HG02588 (cell line): ENCODE measurements around the gene SWT1.
"Not testable (repeated sequence)": the region's sequence is repeated elsewhere in the genome, so short reads cannot be mapped to it uniquely, and the experiment has no call there.

ENCODE experiments used
- ATAC-seq: cut with Tn5 transposase; IDR thresholded peaks from one replicate; pipeline ENCODE4 v1.9.1; 2021; ENCODE audit warnings: mild to moderate bottlenecking, moderate library complexity; ENCODE audit not compliant: unreplicated experiment

SWT1 gene

GRCh38 chr1:185318431-185319138 lies 161.6 kb downstream of the SWT1 start:
- no peak for ATAC-seq

DNA sequence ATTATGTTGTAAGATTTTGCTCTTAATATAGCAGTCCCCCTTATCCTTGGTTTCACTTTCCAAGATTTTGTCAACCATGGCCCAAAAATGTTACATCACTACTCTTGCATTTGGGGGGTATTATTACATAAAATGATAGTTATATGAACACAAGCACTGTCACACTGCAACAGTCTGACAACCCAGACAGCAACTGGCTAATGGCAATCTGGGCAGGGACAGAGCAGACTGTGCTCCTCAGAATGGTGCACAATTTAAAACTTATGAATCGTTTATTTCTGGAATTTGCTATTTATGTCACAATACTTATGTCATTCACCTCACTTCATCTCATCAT lies 162.1 kb downstream of the SWT1 start:
- ATAC-seq: no peak

GRCh38 chr1:185321104-185321503 lies 164.1 kb downstream of the SWT1 start:
- ATAC-seq: not testable (repeated sequence)

DNA sequence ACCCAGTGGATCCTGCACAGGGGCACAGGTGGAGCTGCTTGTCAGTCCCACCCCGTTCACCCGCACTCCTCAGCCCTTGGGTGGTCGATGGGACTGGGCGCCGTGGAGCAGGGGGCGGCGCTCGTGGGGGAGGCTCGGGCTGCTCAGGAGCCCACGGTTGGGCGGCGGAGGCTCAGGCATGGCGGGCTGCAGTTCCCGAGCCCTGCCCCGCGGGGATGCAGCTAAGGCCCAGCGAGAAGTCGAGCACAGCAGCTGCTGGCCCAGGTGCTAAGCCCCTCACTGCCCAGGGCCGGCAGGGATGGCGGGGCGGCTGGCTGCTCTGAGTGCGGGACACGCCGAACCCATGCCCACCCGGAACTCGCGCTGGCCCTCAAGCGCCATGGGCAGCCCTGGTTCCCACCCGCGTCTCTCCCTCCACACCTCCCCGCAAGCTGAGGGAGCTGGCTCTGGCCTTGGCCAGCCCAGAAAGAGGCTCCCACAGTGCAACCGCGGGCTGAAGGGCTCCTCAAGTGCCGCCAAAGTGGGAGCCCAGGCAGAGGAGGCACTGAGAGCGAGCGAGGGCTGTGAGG lies 164.8 kb downstream of the SWT1 start:
- ATAC-seq: not testable (repeated sequence)

DNA sequence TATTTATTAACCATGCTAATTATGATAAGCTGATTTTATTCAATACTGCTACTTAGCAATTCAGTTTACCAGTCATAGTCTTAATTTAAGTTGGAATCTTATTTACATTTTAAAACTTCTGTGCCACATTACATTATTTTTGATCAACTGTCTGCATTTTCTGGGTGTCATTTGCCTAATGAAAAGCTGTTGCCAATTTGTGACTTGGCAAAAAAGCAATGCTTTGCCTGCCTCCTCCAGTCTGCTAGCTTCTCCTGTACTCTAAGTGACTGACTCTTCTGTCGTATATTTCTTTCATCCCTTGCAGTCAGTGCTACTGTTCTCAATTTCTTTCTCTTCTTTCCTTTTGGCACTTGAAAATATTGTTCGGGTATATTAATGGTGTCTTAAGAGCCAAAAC lies 165.7 kb downstream of the SWT1 start:
- no peak for ATAC-seq

DNA sequence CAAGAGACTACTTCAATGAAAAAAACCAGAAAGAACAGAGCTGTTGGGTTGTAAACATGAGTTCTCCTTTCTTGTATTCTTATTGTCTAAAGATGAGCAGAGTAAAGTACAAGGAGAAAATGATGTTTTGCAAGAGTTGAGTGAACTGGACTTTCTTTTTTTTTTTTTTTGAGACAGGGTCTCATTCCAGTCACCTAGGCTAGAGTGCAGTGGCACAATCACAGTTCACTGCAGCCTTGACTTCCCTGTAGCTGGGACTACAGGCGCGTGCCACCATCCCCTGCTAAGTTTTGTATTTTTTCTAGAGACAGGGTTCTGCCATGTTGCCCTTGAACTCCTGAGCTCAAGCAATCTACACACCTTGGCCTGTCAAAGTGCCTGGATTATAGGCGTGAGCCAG lies 167.2 kb downstream of the SWT1 start:
- no peak for ATAC-seq

DNA sequence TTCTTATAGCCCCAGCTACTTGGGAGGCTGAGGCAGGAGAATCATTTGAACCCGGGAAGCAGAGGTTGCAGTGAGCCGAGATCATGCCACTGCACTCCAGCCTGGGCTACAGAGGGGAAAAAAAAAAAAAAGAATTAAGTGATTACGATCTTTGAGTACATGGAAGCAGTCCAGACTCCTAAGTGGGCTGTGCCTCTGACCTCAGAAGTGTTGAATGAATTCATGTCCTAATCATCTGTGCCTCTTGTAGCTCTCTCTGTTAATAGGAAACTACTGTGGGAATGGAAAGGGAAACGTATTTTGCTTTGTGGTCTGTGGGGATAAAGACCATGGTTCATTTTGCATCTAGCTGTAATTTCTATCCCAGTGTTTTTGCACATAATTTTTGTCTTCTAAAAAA lies 168.4 kb downstream of the SWT1 start:
- no peak for ATAC-seq

DNA sequence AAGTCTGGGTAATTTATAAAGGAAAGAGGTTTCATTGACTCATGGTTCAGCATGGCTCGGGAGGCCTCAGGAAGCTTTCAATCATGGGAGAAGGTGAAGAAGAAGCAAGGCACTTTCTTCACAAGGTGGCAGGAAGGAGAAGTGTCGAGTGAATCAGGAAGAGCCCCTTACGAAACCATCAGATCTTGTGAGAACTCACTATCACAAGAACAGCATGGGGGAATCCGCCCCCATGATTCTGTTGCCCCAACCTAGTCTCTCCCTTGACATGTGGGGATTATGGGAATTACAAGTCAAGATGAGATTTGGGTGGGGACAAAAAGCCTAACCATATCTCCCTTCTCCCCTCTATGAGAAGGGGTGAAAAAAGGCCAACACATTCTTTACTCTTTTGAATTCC lies 171.3 kb downstream of the SWT1 start:
- ATAC-seq: no peak

GRCh38 chr1:185334182-185334581 lies 177.2 kb downstream of the SWT1 start:
- no peak for ATAC-seq

- no peak for ATAC-seq
Measured at GRCh38 chr1:185337246-185337645, 180.3 kb downstream of the SWT1 start.

GRCh38 chr1:185338719-185339622 lies 182.0 kb downstream of the SWT1 start:
- ATAC-seq: peak; percentile 98

DNA sequence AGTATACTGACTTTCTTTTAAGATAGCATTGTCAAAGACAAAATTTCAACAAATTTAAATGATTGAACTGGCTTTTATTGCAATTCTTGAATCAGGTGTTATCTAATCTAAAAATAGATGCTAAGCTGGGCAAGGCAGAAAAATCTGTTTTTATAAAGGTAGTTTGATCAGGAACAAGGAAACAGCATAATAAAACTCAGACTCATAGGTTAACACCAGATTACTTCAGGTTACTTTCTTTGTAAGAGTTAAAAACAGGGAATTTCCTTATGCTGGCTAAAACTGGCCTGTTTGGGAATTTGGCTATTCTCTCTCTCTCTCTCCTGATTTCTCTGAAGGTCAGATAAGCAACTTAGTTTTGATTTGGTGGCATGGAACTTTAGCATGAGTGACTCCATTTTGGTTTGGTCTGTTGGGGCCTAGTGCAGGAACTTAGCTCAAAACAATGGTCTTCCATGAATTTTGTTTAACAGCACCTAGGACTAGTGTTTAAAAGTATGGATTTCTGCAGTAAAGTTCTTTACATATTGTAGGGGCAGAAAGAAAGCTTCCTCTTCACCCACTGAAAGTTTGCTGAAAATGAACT lies 184.3 kb downstream of the SWT1 start:
- no peak for ATAC-seq
